Neuronal stem cell (in vitro differentiated cells): ENCODE results near the gene MRAP2.

Source experiments
- DNase-seq: peaks from one replicate; pipeline ENCODE4 v3.0.0-alpha.2; 2013; ENCODE audit warnings: low spot score
- H2AFZ ChIP-seq: one replicate; pipeline ENCODE4 v1.6.1; 2013; ENCODE audit warnings: mild to moderate bottlenecking, low read length, inconsistent platforms
- H2AK5ac ChIP-seq: 2 replicates; pipeline ENCODE4 v1.6.1; 2013; ENCODE audit warnings: low read depth, mild to moderate bottlenecking, inconsistent platforms, low read length, moderate library complexity, mixed read lengths
- H2BK120ac ChIP-seq: 2 replicates; pipeline ENCODE4 v1.6.1; 2013; ENCODE audit warnings: low read depth, mild to moderate bottlenecking, inconsistent platforms, low read length, moderate library complexity, mixed read lengths
- H2BK12ac ChIP-seq: one replicate; pipeline ENCODE4 v1.6.1; 2013; ENCODE audit warnings: low read length, inconsistent platforms
- H2BK15ac ChIP-seq: 2 replicates; pipeline ENCODE4 v1.6.1; 2013; ENCODE audit warnings: mild to moderate bottlenecking, low read length, inconsistent platforms, mixed read lengths
- H2BK5ac ChIP-seq: one replicate; pipeline ENCODE4 v1.6.1; 2013; ENCODE audit warnings: inconsistent platforms, mild to moderate bottlenecking, low read length, moderate library complexity
- H3K14ac ChIP-seq: one replicate; pipeline ENCODE4 v1.6.1; 2013; ENCODE audit warnings: low read length, inconsistent platforms
- H3K18ac ChIP-seq: 2 replicates; pipeline ENCODE4 v1.6.1; 2013; ENCODE audit warnings: low read length, inconsistent platforms
- H3K23ac ChIP-seq: 2 replicates; pipeline ENCODE4 v1.6.1; 2013; ENCODE audit warnings: low read depth, mild to moderate bottlenecking, mixed read lengths, low read length, inconsistent platforms; ENCODE audit not compliant: poor library complexity
- H3K27ac ChIP-seq: replicated peaks from 3 replicates; pipeline ENCODE4 v1.5.1; 2013; ENCODE audit warnings: low read length, inconsistent platforms
- H3K27me3 ChIP-seq, 3 experiments: 2 replicates each; pipeline ENCODE4 v1.6.1; 2013; ENCODE audit warnings: low read length in 3 of 3, mild to moderate bottlenecking in 2 of 3, inconsistent platforms in 1 of 3, low read depth in 1 of 3, mixed read lengths in 1 of 3, moderate library complexity in 1 of 3; ENCODE audit not compliant: control insufficient read depth in 3 of 3, insufficient read depth in 3 of 3
- H3K36me3 ChIP-seq, 2 donors: replicated peaks in 1 of 2; 2 replicates each; pipeline ENCODE4 v1.6.1; 2013; ENCODE audit warnings: low read length in 2 of 2; ENCODE audit not compliant: control insufficient read depth in 2 of 2, insufficient read depth in 2 of 2
- H3K4ac ChIP-seq: 2 replicates; pipeline ENCODE4 v1.6.1; 2013; ENCODE audit warnings: inconsistent platforms, mild to moderate bottlenecking, low read length, moderate library complexity
- H3K4me1 ChIP-seq, 2 donors: 1 replicate in 1 of 2; 2 replicates in 1 of 2; pipeline ENCODE4 v1.6.1; 2013; ENCODE audit warnings: low read length in 2 of 2, low read depth in 1 of 2; ENCODE audit not compliant: control insufficient read depth in 2 of 2, insufficient read depth in 1 of 2
- H3K4me2 ChIP-seq: one replicate; pipeline ENCODE4 v1.6.1; 2013; ENCODE audit warnings: mild to moderate bottlenecking, low read length, inconsistent platforms; ENCODE audit not compliant: insufficient read depth, poor library complexity, severe bottlenecking
- H3K4me3 ChIP-seq, 2 donors: 2 replicates each; pipeline ENCODE4 v1.5.1; 2013; ENCODE audit warnings: low read length in 2 of 2, mild to moderate bottlenecking in 2 of 2, inconsistent platforms in 1 of 2, moderate library complexity in 1 of 2
- H3K79me1 ChIP-seq: one replicate; pipeline ENCODE4 v1.6.1; 2013; ENCODE audit warnings: low read depth, mild to moderate bottlenecking, inconsistent platforms, low read length, moderate library complexity
- H3K9ac ChIP-seq: one replicate; pipeline ENCODE4 v1.6.1; 2013; ENCODE audit warnings: mild to moderate bottlenecking, low read depth, low read length, inconsistent platforms; ENCODE audit not compliant: poor library complexity
- H3K9me3 ChIP-seq, 2 donors: replicated peaks in 1 of 2; 2 replicates each; pipeline versions ENCODE3 to v1.6.1; 2013; ENCODE audit warnings: low read length in 2 of 2, mild to moderate bottlenecking in 2 of 2, inconsistent platforms in 1 of 2, low read depth in 1 of 2, mixed read lengths in 1 of 2, moderate library complexity in 1 of 2; ENCODE audit not compliant: control insufficient read depth in 2 of 2, insufficient read depth in 1 of 2
- H4K8ac ChIP-seq: one replicate; pipeline ENCODE4 v1.6.1; 2013; ENCODE audit warnings: low read depth, mild to moderate bottlenecking, inconsistent platforms, low read length, moderate library complexity
- H4K91ac ChIP-seq: one replicate; pipeline ENCODE4 v1.6.1; 2013; ENCODE audit warnings: low read length, low read depth, mild to moderate bottlenecking, inconsistent platforms; ENCODE audit not compliant: poor library complexity
- WGBS, 2 donors: extraction: QIAGEN DNeasy Blood & Tissue Kit; methylation state at CpG; one replicate each; pipeline ENCODE4 v1.1.7; 2013; ENCODE audit warnings: missing lambda C conversion rate in 2 of 2, mixed read lengths in 1 of 2; ENCODE audit not compliant: insufficient read length in 2 of 2, insufficient replicate concordance in 1 of 2; ENCODE audit errors: extremely low coverage in 2 of 2; 5-methylcytosine and 5-hydroxymethylcytosine counted together

MRAP2 gene

GRCh38 chr6:84057908-84058307 lies 24.3 kb downstream of the MRAP2 start:
- no peaks in the 10 kb centered on the region for H3K9me3 ChIP-seq
- WGBS, 2 donors, result no CpG with 5 or more reads among the region's 4 CpGs
- peaks cover 9% of the 10 kb centered on the region in 2 donors for H3K4me1 ChIP-seq
- no peak overlapping the region for H4K8ac ChIP-seq
- H3K4ac ChIP-seq, result no peak overlapping the region
- no peak overlapping the region for H3K14ac ChIP-seq
- H3K23ac ChIP-seq, result no peak overlapping the region
- no peak overlapping the region for H2BK12ac ChIP-seq
- H2AFZ ChIP-seq, result no peak overlapping the region
- no peak overlapping the region for H3K18ac ChIP-seq
- H3K27me3 ChIP-seq, result no peaks in the 10 kb centered on the region
- H3K9ac ChIP-seq, result no peak overlapping the region
- H3K27ac ChIP-seq, result no peak overlapping the region
- no peaks in the 10 kb centered on the region for H3K36me3 ChIP-seq
- H3K4me2 ChIP-seq, result no peak overlapping the region
- no peak for DNase-seq
- H3K79me1 ChIP-seq, result no peaks in the 10 kb centered on the region
- no peak overlapping the region for H4K91ac ChIP-seq
- H2BK5ac ChIP-seq, result no peak overlapping the region
- no peak overlapping the region for H2BK15ac ChIP-seq
- no peak overlapping the region for H3K4me3 ChIP-seq
- no peak overlapping the region for H2AK5ac ChIP-seq
- no peak overlapping the region for H2BK120ac ChIP-seq

- no CpG with 5 or more reads among the region's 2 CpGs for WGBS, 2 donors
- Histone ChIP-seq H3K4me3 (no peak overlapping the region), H3K9me3 (no peaks in the 10 kb centered on the region), H3K23ac (no peak overlapping the region), H3K4me2 (no peak overlapping the region), H3K4ac (no peak overlapping the region), H3K27me3 (no peaks in the 10 kb centered on the region), H2AK5ac (no peak overlapping the region), H2BK120ac (no peak overlapping the region), H2BK15ac (no peak overlapping the region), H3K27ac (no peak overlapping the region), H2BK5ac (no peak overlapping the region), H2BK12ac (no peak overlapping the region), H3K18ac (no peak overlapping the region), H3K79me1 (no peaks in the 10 kb centered on the region), H3K4me1 (peaks cover 7% of the 10 kb centered on the region in 2 donors), H3K14ac (no peak overlapping the region), H3K36me3 (no peaks in the 10 kb centered on the region), H4K8ac (no peak overlapping the region), H3K9ac (no peak overlapping the region), H2AFZ (no peak overlapping the region), H4K91ac (no peak overlapping the region)
- no peak for DNase-seq
These were observed 25.5 kb downstream of the MRAP2 start for GRCh38 chr6:84059082-84059481.

GRCh38 chr6:84061174-84061573 lies 27.6 kb downstream of the MRAP2 start:
- Histone ChIP-seq H2BK5ac (no peak overlapping the region), H2AK5ac (no peak overlapping the region), H2BK12ac (no peak overlapping the region), H3K36me3 (no peaks in the 10 kb centered on the region), H3K79me1 (no peaks in the 10 kb centered on the region), H2BK120ac (no peak overlapping the region), H2AFZ (no peak overlapping the region), H3K4ac (no peak overlapping the region), H3K4me1 (peaks cover 6 to 14% of the 10 kb centered on the region in 2 donors), H3K9me3 (no peaks in the 10 kb centered on the region), H3K27me3 (no peaks in the 10 kb centered on the region), H4K91ac (no peak overlapping the region), H3K4me3 (no peak overlapping the region), H3K27ac (no peak overlapping the region), H2BK15ac (no peak overlapping the region), H3K14ac (no peak overlapping the region), H4K8ac (no peak overlapping the region), H3K4me2 (no peak overlapping the region), H3K18ac (no peak overlapping the region), H3K9ac (no peak overlapping the region), H3K23ac (no peak overlapping the region)
- no peak for DNase-seq

- Histone ChIP-seq H3K4me2 (no peak overlapping the region), H2AFZ (no peak overlapping the region), H3K79me1 (no peaks in the 10 kb centered on the region), H3K9ac (no peak overlapping the region), H3K4me3 (no peak overlapping the region), H2AK5ac (no peak overlapping the region), H3K18ac (no peak overlapping the region), H3K27me3 (no peaks in the 10 kb centered on the region), H3K9me3 (no peaks in the 10 kb centered on the region), H3K27ac (no peak overlapping the region), H2BK120ac (no peak overlapping the region), H3K4me1 (peaks cover 6 to 14% of the 10 kb centered on the region in 2 donors), H2BK12ac (no peak overlapping the region), H3K14ac (no peak overlapping the region), H2BK15ac (no peak overlapping the region), H4K8ac (no peak overlapping the region), H3K4ac (no peak overlapping the region), H4K91ac (no peak overlapping the region), H3K23ac (no peak overlapping the region), H3K36me3 (no peaks in the 10 kb centered on the region), H2BK5ac (no peak overlapping the region)
- WGBS, 2 donors, result no CpG with 5 or more reads among the region's 3 CpGs
- no peak for DNase-seq
These were observed 28.2 kb downstream of the MRAP2 start for GRCh38 chr6:84061613-84062398.
